Measurements from ENCODE around the gene TAPT1. TPM values are rescaled to one million over a fixed set of nuclear protein-coding genes. Genes with fewer than 3 reads are reported as not detected.
"Not testable (repeated sequence)": the region's sequence is repeated elsewhere in the genome, so short reads cannot be mapped to it uniquely, and the experiment has no call there.

Gene TAPT1
- total RNA-seq, 2 donors from 2014 or later = 35.9 to 39.9 TPM

- DNase-seq (no peak), ATAC-seq (peak; percentile 9 to 55)
- intact Hi-C loops (cut with DNase I) = no loop called here
These were observed 68.4 kb downstream of the TAPT1 start for GRCh38 chr4:16157609-16158503.

DNA sequence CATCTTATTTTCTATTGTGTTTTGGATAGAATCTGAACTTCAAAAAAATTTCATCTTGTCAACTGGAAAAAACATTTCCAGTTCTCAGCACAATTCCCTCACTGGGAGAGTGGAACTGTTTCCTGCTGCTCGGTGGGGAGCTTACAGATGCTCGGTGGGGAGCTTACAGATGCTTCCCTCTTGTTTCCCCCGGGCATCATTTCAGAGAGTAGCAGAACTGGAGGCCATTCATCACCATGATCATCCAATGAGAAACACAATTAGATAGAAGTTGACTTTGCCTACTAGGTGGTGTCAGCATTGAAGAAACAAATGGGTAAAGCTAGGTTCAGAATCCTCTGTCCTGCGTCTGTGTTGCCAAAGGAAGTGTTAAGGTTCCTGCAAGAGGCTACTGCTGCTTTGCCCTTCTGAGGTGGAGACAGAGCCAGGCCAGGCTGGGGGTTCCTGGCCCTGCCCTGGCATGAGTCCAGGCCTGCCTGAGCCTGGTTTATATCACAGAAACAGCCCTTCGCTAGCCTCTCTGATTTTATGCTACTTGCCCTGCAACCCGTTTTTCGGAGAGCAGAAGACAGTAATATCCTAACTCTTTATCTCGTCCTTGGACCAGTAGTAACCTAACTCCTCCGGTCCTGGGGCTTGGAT is 70.6 kb downstream of the TAPT1 start:
- intact Hi-C loops (cut with DNase I) = no loop called here
- ATAC-seq (peak in 1 of 2 donors; percentile 32), DNase-seq (no peak)

GRCh38 chr4:16154451-16154850 is 71.8 kb downstream of the TAPT1 start:
- intact Hi-C loops (cut with DNase I) = no loop called here
- no peak for ATAC-seq
- no peak for DNase-seq

DNA sequence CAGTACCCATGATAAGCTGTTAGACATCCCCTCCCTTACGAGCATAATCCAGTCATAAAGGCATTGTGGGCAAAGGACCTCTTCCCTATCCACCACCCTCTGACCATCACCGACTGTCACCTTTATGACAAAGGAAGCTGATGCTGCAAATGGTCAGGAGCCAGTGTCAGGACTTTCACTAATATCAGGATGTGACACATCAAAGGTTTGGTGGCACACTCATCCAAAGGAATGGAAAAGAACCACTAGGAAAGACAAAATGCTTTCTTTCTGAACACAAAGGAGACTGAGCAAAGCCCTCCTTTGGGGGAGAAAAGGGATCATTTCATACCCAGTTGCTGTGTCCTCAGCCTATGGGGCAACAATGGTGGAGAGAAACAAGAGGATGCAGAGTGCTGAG is 75.6 kb downstream of the TAPT1 start:
- no peak for ATAC-seq
- intact Hi-C loops (cut with DNase I) = no loop called here
- no peak for DNase-seq

DNA sequence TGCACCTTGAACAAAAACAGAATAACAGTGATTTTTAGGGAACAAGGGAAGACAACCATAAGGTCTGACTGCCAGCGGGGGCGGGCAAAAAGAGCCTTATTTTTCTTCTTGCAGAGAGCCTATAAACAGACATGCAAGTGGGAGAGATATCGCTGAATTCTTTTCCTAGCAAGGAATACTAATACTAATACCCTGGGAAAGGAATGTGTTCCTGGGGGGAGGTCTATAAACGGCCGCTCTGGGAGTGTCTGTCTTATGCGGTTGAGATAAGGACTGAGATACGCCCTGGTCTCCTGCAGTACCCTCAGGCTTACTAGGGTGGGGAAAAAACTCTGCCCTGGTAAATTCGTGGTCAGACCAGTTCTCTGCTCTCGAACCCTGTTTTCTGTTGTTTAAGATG is 81.4 kb downstream of the TAPT1 start:
- intact Hi-C loops (cut with DNase I); ATAC-seq; DNase-seq: not testable (repeated sequence)

DNA sequence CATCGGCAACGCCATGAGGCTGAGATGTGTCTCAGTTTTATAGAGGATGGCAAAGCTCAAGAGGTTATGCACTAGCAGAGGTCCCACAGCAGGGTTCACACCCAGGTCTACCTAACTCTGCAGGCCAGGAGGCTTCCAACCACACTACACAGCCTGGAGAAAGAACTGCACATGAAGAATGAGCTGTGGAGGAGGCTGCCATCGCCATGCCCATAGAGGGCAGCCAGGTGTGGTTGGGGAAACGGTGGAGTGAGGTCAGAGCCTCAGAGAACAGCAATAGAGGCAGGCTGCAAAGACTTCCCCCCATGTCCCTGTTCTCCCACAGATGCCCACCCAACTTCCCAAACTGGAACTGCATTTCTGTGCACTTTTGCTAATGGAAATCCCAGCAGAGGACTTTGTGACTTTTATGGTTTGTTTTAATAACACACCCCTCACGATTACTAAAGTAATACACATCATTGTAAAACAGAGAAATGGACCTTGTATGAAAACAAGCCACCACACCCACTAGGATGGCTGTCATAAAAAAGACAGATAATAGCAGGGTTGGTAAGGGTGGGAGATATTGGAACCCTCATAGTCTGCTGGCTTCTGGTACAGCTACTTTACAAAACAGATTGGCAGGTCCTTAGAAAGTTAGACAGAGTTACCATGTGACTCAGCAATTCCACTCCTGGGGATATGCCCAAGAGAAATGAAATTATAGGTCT is 83.5 kb downstream of the TAPT1 start:
- ATAC-seq = no peak
- intact Hi-C loops (cut with DNase I) = no loop called here
- DNase-seq = no peak

GRCh38 chr4:16140879-16141249 is 85.4 kb downstream of the TAPT1 start:
- no peak for DNase-seq
- intact Hi-C loops (cut with DNase I) = no loop called here
- peak in 1 of 2 donors; percentile 25 for ATAC-seq

DNA sequence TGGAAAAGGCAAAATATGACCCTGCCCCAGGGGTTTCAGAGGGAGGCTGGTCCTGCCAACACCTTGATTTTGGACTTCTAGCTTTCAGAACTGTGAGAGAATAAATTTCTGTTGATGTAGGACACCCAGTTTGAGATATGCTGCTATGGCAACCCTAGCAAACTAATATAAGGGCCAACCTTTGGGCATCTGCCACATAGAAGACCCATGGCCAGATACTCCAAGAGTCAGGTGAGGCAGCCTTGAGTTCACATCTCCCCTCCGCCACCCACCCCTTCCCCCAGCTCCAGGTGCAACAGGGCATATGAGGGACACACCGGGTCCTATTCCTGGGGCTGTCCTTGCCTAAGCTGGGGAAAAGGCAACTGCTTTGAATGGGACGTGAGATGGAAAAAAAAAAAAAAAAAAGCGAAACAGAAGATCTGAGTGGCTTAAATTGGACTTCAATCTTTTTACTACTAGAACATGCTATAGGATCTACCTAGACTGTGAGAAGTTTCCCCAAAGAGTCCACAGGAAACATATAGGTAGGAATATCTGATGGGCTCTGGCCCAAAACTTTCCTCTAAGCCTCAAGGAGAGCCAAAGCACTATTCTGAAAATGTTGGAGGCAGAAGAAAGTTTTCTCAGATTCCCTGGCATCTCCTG is 85.9 kb downstream of the TAPT1 start:
- DNase-seq = no peak
- ATAC-seq = no peak
- intact Hi-C loops (cut with DNase I) = no loop called here

- DNase-seq (no peak), ATAC-seq (no peak)
- intact Hi-C loops (cut with DNase I) = no loop called here
These were observed 87.0 kb downstream of the TAPT1 start for GRCh38 chr4:16139066-16139945.

DNA sequence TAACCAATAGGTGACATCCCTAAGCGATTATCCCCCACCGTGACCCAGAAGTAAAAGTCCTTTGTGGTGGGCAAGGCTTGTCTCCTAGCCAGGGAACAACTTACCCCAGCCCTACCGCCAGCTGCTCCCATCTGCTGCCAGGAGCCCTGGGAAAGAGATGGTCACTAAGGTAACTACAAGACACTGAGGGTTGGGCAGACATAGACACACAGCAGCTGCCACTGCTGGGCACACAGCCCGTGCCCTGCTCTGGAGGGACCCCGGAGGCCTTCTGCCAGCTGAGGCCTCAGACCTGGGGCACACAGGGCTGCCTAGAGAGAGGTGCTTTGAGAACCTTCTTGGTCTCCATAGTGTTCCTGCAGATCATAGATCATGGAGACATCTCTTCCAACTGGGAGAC is 89.4 kb downstream of the TAPT1 start:
- intact Hi-C loops (cut with DNase I) = no loop called here
- DNase-seq = no peak

DNA sequence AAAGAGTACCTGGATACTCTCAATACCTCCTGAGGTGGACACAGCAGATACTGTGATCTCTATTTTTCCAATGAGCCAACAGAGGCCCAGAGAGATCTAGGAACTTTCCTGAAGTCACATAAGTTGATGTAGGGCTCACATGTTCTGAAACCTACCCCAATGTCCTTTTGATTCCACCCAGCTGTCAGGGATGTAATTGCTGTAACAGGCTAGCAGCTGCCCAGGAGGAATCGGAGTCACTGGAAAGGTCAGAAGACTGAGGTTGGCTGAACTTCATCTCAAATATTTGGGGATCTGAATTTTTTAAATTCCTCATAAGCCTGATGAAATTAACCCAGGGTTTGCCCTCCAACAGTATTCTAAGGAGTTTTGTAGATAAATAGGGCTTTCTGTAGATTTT is 90.0 kb downstream of the TAPT1 start:
- intact Hi-C loops (cut with DNase I) = no loop called here
- DNase-seq (no peak), ATAC-seq (no peak)

More for the DNA sequence above, 89.4 kb downstream of the TAPT1 start:
- no peak for ATAC-seq

GRCh38 chr4:16133406-16133805 is 92.9 kb downstream of the TAPT1 start:
- intact Hi-C loops (cut with DNase I) = no loop called here
- ATAC-seq = no peak
- no peak for DNase-seq

DNA sequence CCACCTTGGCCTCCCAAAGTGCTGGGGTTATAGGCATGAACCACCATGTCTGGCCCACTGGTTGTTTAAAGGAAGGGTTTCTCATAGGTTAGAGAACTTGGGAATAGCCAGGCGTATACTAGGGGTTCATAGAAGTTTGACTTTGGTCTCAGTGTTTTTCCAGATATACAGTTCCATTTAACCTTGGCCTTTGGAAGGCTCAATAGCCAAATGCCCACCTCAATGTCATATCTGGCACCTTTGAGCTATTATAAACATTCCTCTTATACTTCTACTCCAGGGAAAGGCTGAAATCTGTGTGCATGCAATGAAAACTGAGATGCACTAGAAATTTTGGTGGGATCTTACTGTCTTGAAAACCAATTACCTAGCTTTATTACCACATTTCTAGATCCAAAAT is 95.0 kb downstream of the TAPT1 start:
- no peak for DNase-seq
- intact Hi-C loops (cut with DNase I) = no loop called here

GRCh38 chr4:16129336-16129735 is 96.9 kb downstream of the TAPT1 start:
- ATAC-seq = peak; percentile 72 to 81
- DNase-seq = no peak
- intact Hi-C loops (cut with DNase I) = no loop called here

More for the DNA sequence above, 95.0 kb downstream of the TAPT1 start:
- ATAC-seq = no peak

DNA sequence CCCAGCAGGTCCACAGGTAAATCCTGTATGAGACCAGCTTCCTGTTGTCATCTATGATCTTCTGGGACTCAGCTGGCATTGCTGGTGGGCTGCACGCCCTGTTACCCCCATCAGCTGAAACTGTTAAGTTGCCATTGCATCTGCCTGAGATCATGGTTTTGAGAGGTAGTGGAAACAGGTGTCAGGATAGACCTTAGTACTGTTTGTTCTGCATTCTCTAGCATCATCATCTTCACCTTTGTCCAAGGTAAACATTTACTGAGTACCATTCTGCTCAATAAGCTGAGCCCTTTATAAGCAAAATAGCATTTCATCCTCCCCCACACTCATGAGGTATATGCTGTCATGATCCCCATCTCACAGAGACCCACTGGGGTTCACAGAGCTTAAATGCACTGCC is 99.6 kb downstream of the TAPT1 start:
- intact Hi-C loops (cut with DNase I) = no loop called here
- DNase-seq = no peak
- ATAC-seq = no peak

DNA sequence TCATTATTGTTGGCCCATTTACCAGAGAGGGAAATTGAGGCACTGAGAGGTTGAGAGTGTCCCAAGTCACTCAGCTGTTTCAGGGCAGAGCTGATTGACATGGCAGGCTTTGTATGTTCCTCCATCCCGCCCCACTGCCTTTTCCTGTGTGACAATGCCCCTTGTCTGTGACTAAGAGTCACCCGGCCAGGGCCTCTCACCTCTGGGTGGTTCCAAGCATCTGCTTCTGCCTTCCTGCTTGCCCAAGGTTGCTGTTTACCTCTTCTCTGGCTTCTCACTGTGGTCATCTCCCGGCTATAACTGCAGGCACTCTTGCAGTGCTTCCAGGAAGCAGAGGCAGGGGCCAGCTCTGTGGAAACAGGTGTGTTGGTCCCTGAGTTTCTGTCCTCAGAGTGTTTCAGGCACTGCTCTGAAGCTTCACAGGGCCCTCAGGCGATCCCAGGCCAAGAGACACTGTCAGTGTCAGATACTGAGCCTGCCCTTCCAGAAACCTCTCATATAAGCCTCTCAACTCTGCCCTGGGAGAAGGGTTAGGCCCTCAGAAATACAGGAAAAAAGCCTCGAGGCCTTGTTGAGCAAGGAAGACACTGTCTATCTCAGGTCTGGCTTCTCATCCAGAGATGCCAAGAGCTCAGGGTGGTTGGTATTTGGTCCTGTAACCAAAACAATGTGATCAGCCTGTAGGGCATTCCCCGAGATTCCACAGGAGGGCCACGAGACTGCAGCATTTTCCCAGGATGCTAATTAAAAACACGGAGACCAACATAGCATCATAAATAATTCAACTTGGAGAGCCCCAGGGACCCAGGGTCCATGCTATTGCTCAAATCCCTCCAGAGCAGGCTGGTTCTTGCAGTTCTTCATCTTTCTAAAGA is 100.5 kb downstream of the TAPT1 start:
- ATAC-seq = no peak
- intact Hi-C loops (cut with DNase I) = no loop called here
- no peak for DNase-seq

DNA sequence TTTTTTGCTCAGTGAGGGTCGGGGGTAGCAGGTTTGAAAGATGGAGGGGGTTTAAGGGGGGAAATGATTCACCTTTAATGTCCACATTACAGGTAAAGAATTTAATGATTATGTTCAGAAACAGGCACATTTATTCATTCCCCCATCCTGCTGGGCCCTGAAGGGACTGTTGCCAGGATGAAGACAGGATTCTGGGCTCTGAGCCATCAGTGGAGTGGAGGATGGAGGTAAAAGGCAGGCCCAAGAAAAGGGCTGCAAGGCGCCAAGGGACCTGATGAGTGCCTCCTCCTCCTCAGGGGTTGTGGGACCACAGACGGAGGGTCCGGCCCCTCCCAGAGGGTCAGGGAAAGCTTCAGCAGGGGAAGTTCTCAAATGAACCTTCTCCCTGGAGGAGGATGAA is 102.0 kb downstream of the TAPT1 start:
- ATAC-seq (peak; percentile 35 to 38), DNase-seq (no peak)
- intact Hi-C loops (cut with DNase I) = no loop called here

Data from left cardiac atrium (tissue), 4 donors.